Right lung (tissue), 5 donors: ENCODE results near the gene MALRD1. TPM values are rescaled to one million over a fixed set of nuclear protein-coding genes. Genes with fewer than 3 reads are reported as not detected.

Experiments used
- DNase-seq, 2 donors: peaks; one replicate each; pipeline ENCODE4 v3.0.0-alpha.2; 2013
- polyA plus RNA-seq, 5 donors: library from polyadenylated mRNA; unstranded; fragments of 120-200 nt; gene quantifications; one replicate each; pipeline versions ENCODE4 v1.2.1 to v1.2.3, GENCODE V29; 2013; ENCODE audit warnings: inconsistent platforms in 1 of 5, low replicate concordance in 1 of 5; ENCODE audit not compliant: insufficient read length in 5 of 5, insufficient read depth in 1 of 5

The MALRD1 gene
- polyA plus RNA-seq, 5 donors: 3.3 to 6.9 (median 5.3) TPM

- no peak for DNase-seq
These were observed 177.4 kb downstream of the MALRD1 start for GRCh38 chr10:19226025-19226424.

- no peak for DNase-seq
These were observed 182.4 kb downstream of the MALRD1 start for GRCh38 chr10:19231034-19231433.

- DNase-seq: no peak
These were observed 197.5 kb downstream of the MALRD1 start for GRCh38 chr10:19245889-19246752.

- no peak for DNase-seq
These were observed 199.2 kb downstream of the MALRD1 start for GRCh38 chr10:19247843-19248242.

- peak; percentile 29 to 39 for DNase-seq
These were observed 201.9 kb downstream of the MALRD1 start for GRCh38 chr10:19250546-19250945.

GRCh38 chr10:19252531-19252930, 203.9 kb downstream of the MALRD1 start:
- DNase-seq: peak; percentile 12 to 20

GRCh38 chr10:19256331-19256730, 207.7 kb downstream of the MALRD1 start:
- no peak for DNase-seq

- no peak for DNase-seq
These were observed 214.7 kb downstream of the MALRD1 start for GRCh38 chr10:19263262-19263661.

GRCh38 chr10:19283285-19283684, 234.7 kb downstream of the MALRD1 start:
- no peak for DNase-seq

- DNase-seq: no peak
These were observed 235.2 kb downstream of the MALRD1 start for GRCh38 chr10:19283786-19284185.

GRCh38 chr10:19290770-19291169, 242.2 kb downstream of the MALRD1 start:
- DNase-seq: no peak

- DNase-seq: no peak
These were observed 245.6 kb downstream of the MALRD1 start for GRCh38 chr10:19294233-19294632.

- no peak for DNase-seq
These were observed 251.0 kb downstream of the MALRD1 start for GRCh38 chr10:19299645-19300044.

- no peak for DNase-seq
These were observed 253.5 kb downstream of the MALRD1 start for GRCh38 chr10:19302117-19302516.

GRCh38 chr10:19310066-19310465, 261.5 kb downstream of the MALRD1 start:
- no peak for DNase-seq

GRCh38 chr10:19316204-19316870, 267.7 kb downstream of the MALRD1 start:
- DNase-seq: no peak

- DNase-seq: no peak
These were observed 269.4 kb downstream of the MALRD1 start for GRCh38 chr10:19317952-19318351.

GRCh38 chr10:19325581-19325980, 277.0 kb downstream of the MALRD1 start:
- no peak for DNase-seq

- no peak for DNase-seq
These were observed 280.0 kb downstream of the MALRD1 start for GRCh38 chr10:19328582-19328981.

GRCh38 chr10:19329475-19329874, 280.9 kb downstream of the MALRD1 start:
- no peak for DNase-seq

- DNase-seq: peak; percentile 9 to 18
These were observed 283.7 kb downstream of the MALRD1 start for GRCh38 chr10:19332304-19332703.

- no peak for DNase-seq
These were observed 285.0 kb downstream of the MALRD1 start for GRCh38 chr10:19333631-19334030.

- DNase-seq: no peak
These were observed 299.0 kb downstream of the MALRD1 start for GRCh38 chr10:19347621-19348020.
